A673 (cell line): Measurements from ENCODE around the gene DLG5. TPM values are rescaled to one million over a fixed set of nuclear protein-coding genes. Genes with fewer than 3 reads are reported as not detected.

Experiments used
- BruUV-seq: library from RNA; stranded (reverse); fragments of 400-500 nt; replicated peaks from 2 replicates; lab custom pipeline; 2021; lab: Mats Ljungman, UMichigan
- CTCF ChIA-PET: fragments of 300-600 bp; sonication (Branson Sonifier 250); formaldehyde crosslinking; loops from one replicate; lab custom pipeline; 2022; ENCODE audit warnings: antibody characterized with exemption; lab: Charles Lee
- POLR2A ChIA-PET: fragments of 300-600 bp; sonication (Branson Sonifier 250); formaldehyde crosslinking; loops from one replicate; lab custom pipeline; 2022; ENCODE audit warnings: antibody characterized with exemption; ENCODE audit not compliant: low non-redundant PET; lab: Charles Lee
- DNase-seq: peaks from one replicate; pipeline ENCODE4 v3.0.0-alpha.2; 2015; ENCODE audit warnings: low spot score
- H3K27ac ChIP-seq: fragments of 200-600 bp; sonication (generic); 2 replicates; pipeline ENCODE4 v1.5.1; 2016; ENCODE audit warnings: mixed run types, low read depth, mild to moderate bottlenecking, mixed read lengths, antibody characterized with exemption, low read length; ENCODE audit not compliant: poor library complexity, severe bottlenecking
- H3K27me3 ChIP-seq: fragments of 200-600 bp; sonication (generic); replicated peaks from 2 replicates; pipeline ENCODE4 v1.6.1; 2017; ENCODE audit warnings: mixed run types, low read depth, mild to moderate bottlenecking, mixed read lengths, antibody characterized with exemption, low read length; ENCODE audit not compliant: insufficient read depth, poor library complexity
- H3K36me3 ChIP-seq: fragments of 200-600 bp; sonication (generic); 2 replicates; pipeline ENCODE4 v1.6.1; 2016; ENCODE audit warnings: mixed run types, mild to moderate bottlenecking, mixed read lengths, antibody characterized with exemption, low read length; ENCODE audit not compliant: insufficient read depth, poor library complexity, severe bottlenecking
- H3K4me1 ChIP-seq: fragments of 200-600 bp; sonication (generic); 2 replicates; pipeline ENCODE4 v1.6.1; 2017; ENCODE audit warnings: mixed run types, mild to moderate bottlenecking, mixed read lengths, antibody characterized with exemption, low read length; ENCODE audit not compliant: insufficient read depth, poor library complexity, severe bottlenecking
- H3K4me3 ChIP-seq: fragments of 200-600 bp; sonication (generic); 2 replicates; pipeline ENCODE4 v1.5.1; 2016; ENCODE audit warnings: low read depth, mixed run types, mild to moderate bottlenecking, mixed read lengths, low read length; ENCODE audit not compliant: poor library complexity, severe bottlenecking
- H3K9me3 ChIP-seq: fragments of 200-600 bp; sonication (generic); 2 replicates; pipeline ENCODE4 v1.6.1; 2016; ENCODE audit warnings: mixed run types, low read depth, mild to moderate bottlenecking, mixed read lengths, antibody characterized with exemption, low read length; ENCODE audit not compliant: poor library complexity, severe bottlenecking
- CTCF ChIP-seq: fragments of 300-800, 200-600 bp; sonication (generic); conservative IDR thresholded peaks from 2 replicates; pipeline ENCODE4 v1.5.1; 2017; ENCODE audit warnings: low read depth, mild to moderate bottlenecking, antibody characterized with exemption, low read length, moderate library complexity, mixed read lengths
- EZH2 ChIP-seq: fragments of 200-600 bp; sonication (generic); IDR thresholded peaks from 2 replicates; pipeline ENCODE4 v1.6.1; 2017; ENCODE audit warnings: borderline replicate concordance, low read depth, mild to moderate bottlenecking, mixed read lengths, antibody characterized with exemption, low read length; ENCODE audit not compliant: poor library complexity, severe bottlenecking
- intact Hi-C: fragments of 100-400 bp; cut with micrococcal nuclease; formaldehyde crosslinking; loops from one replicate; pipeline ENCODE4 v1.10.0; 2022; ENCODE audit not compliant: unreplicated experiment
- total RNA-seq: library from RNA; stranded (reverse); gene quantifications from 2 replicates; pipeline ENCODE4 v1.2.3, GENCODE V29; 2021

The DLG5 gene
- total RNA-seq, 1 experiment from 2014 or later = 44.0 TPM

- no peak for DNase-seq
- POLR2A ChIA-PET = no interaction called here
- Histone ChIP-seq H3K4me1 (no peaks in the 10 kb centered on the region), H3K27ac (no peak overlapping the region), H3K9me3 (no peaks in the 10 kb centered on the region), H3K27me3 (no peaks in the 10 kb centered on the region), H3K4me3 (no peak overlapping the region), H3K36me3 (no peaks in the 10 kb centered on the region)
- CTCF ChIA-PET = no interaction called here
- BruUV-seq = no TSS peak
- TF ChIP-seq CTCF (no peak), EZH2 (no peak)
- intact Hi-C loops = no loop called here
These were observed 73.3 kb downstream of the DLG5 start for GRCh38 chr10:77853256-77853655.

GRCh38 chr10:77850620-77851231, 75.8 kb downstream of the DLG5 start:
- no peaks in the 10 kb centered on the region for H3K36me3 ChIP-seq
- no TSS peak for BruUV-seq
- H3K4me1 ChIP-seq = peaks cover 7% of the 10 kb centered on the region
- TF ChIP-seq EZH2 (no peak), CTCF (no peak)
- ChIA-PET CTCF (no interaction called here), POLR2A (no interaction called here)
- H3K27ac ChIP-seq = no peak overlapping the region
- no peaks in the 10 kb centered on the region for H3K9me3 ChIP-seq
- intact Hi-C loops = no loop called here
- H3K27me3 ChIP-seq = no peaks in the 10 kb centered on the region
- no peak for DNase-seq
- H3K4me3 ChIP-seq = no peak overlapping the region

- DNase-seq = no peak
- Histone ChIP-seq H3K9me3 (no peaks in the 10 kb centered on the region), H3K36me3 (no peaks in the 10 kb centered on the region), H3K27ac (no peak overlapping the region), H3K4me1 (peaks cover 16% of the 10 kb centered on the region), H3K4me3 (no peak overlapping the region), H3K27me3 (no peaks in the 10 kb centered on the region)
- ChIA-PET CTCF (interaction anchor here (0.7 kb wide), 1 partner anchor 121 kb away, joined by 4 read pairs; no protein-coding TSS in a partner anchor), POLR2A (no interaction called here)
- intact Hi-C loops = no loop called here
- no peak for TF ChIP-seq CTCF
- TF ChIP-seq EZH2 = no peak
- no TSS peak for BruUV-seq
These were observed 77.4 kb downstream of the DLG5 start for GRCh38 chr10:77849039-77849664.
